Thymus (tissue), 11 donors: ENCODE data around the gene FOS. TPM values are rescaled to one million over a fixed set of nuclear protein-coding genes. Genes with fewer than 3 reads are reported as not detected.
A peak's percentile ranks its signal among the peaks of the same experiment; 100 is the strongest.

ENCODE experiments used
- DNase-seq, 9 donors: peaks; one replicate each; pipeline ENCODE4 v3.0.0-alpha.2; 2013; ENCODE audit warnings: low spot score in 9 of 9, low read depth in 6 of 9, missing footprints in 1 of 9
- H3K27ac ChIP-seq, 2 donors: one replicate each; pipeline ENCODE4 v1.5.1; 2013; ENCODE audit warnings: control low read depth in 1 of 2, low read depth in 1 of 2, low read length in 1 of 2, mild to moderate bottlenecking in 1 of 2, moderate library complexity in 1 of 2
- H3K27me3 ChIP-seq, 2 donors: one replicate each; pipeline ENCODE4 v1.5.1; 2013; ENCODE audit warnings: low read length in 1 of 2; ENCODE audit not compliant: control insufficient read depth in 2 of 2, insufficient read depth in 1 of 2
- H3K36me3 ChIP-seq, 2 donors: one replicate each; pipeline ENCODE4 v1.5.1; 2013; ENCODE audit warnings: low read length in 1 of 2, mild to moderate bottlenecking in 1 of 2, moderate library complexity in 1 of 2; ENCODE audit not compliant: control insufficient read depth in 2 of 2, insufficient read depth in 2 of 2
- H3K4me1 ChIP-seq, 2 donors: one replicate each; pipeline ENCODE4 v1.5.1; 2013; ENCODE audit warnings: low read length in 2 of 2; ENCODE audit not compliant: control insufficient read depth in 2 of 2, insufficient read depth in 2 of 2
- H3K4me3 ChIP-seq, 2 donors: one replicate each; pipeline ENCODE4 v1.5.1; 2013; ENCODE audit warnings: low read length in 2 of 2, control low read depth in 1 of 2, mild to moderate bottlenecking in 1 of 2
- H3K9me3 ChIP-seq, 2 donors: one replicate each; pipeline ENCODE4 v1.5.1; 2013; ENCODE audit warnings: low read length in 1 of 2, mild to moderate bottlenecking in 1 of 2; ENCODE audit not compliant: control insufficient read depth in 2 of 2, insufficient read depth in 1 of 2
- WGBS: extraction: QIAGEN DNeasy Blood & Tissue Kit; methylation state at CpG from one replicate; pipeline ENCODE4 v1.1.7; 2013; 5-methylcytosine and 5-hydroxymethylcytosine counted together
- polyA plus RNA-seq: library from polyadenylated mRNA; stranded (reverse); fragments of 200-250 nt; gene quantifications from one replicate; pipeline ENCODE4 v1.2.3, GENCODE V29; 2013
- total RNA-seq: library from RNA; stranded (reverse); fragments of 120-200 nt; gene quantifications from one replicate; pipeline ENCODE4 v1.2.4, GENCODE V29; 2013
- donor health status: healthy.

FOS gene
- total and polyA plus RNA-seq, 2 donors, result 143 to 253 TPM

DNA sequence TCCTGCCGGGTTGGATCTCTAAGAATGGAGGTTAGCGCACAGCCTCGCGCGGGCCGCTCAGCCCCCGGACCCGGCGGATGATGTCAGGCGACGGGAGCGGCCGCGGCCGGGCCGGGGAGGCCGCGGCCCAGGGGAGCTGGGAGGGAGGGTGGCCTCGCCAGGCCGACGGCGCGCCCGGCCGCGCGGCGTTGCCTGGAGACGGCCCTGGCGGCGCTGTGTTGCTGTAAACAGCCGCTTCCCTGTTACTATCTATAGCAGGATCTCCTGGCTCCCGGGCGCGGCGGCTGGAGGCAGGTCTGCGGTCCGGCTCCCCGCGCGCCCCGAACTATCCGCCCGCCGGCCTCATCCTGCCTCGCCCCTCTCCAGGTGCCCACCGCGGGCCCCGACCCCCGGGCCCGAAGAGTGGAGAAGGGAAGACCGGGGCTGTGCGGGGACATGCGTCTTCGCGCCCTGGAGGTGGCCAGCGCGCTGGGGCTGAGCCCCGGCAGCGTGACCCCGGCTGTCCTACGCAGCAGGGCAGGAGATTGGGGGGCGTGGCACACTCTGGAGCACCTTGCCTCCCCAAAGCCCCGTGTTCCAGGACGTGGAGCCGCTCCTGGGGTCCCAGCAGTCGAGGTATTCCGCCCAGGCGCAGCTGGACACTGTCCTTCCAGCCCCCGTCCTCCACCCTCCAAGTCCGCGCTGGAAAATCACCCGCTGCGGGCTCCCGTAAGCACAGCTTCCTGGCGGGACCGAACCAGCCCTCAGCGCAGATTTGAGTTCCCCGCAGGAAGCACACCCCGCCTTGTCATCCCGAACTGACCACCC lies 1.4 kb upstream of the FOS start:
- Histone ChIP-seq H3K4me3 (peak overlapping the region; percentile 43 to 67), H3K4me1 (peaks cover 19 to 34% of the 10 kb centered on the region in 2 donors), H3K36me3 (peaks cover 11 to 16% of the 10 kb centered on the region in 2 donors), H3K27me3 (peaks cover 38 to 87% of the 10 kb centered on the region in 2 donors), H3K27ac (peak overlapping the region; percentile 78 to 85), H3K9me3 (peaks cover 0 to 3% of the 10 kb centered on the region in 2 donors)
- DNase-seq, result peak in 3 of 9 donors; percentile 50 to 61 (median 61)
- WGBS, result under 1% methylated on average over 81 of the region's 81 CpGs

- under 1% methylated on average over 27 of the region's 27 CpGs for WGBS
- H3K27ac ChIP-seq, result peak overlapping the region; percentile 78 to 85
- peaks cover 19 to 34% of the 10 kb centered on the region in 2 donors for H3K4me1 ChIP-seq
- no peak for DNase-seq
- peaks cover 0 to 3% of the 10 kb centered on the region in 2 donors for H3K9me3 ChIP-seq
- peaks cover 11 to 16% of the 10 kb centered on the region in 2 donors for H3K36me3 ChIP-seq
- H3K27me3 ChIP-seq, result peaks cover 38 to 82% of the 10 kb centered on the region in 2 donors
- peak overlapping the region; percentile 43 to 67 for H3K4me3 ChIP-seq
These were observed 710 bp upstream of the FOS start for GRCh38 chr14:75277815-75278421.

- Histone ChIP-seq H3K27ac (peak overlapping the region; percentile 67 to 87), H3K27me3 (peaks cover 36 to 70% of the 10 kb centered on the region in 2 donors), H3K9me3 (peaks cover 0 to 3% of the 10 kb centered on the region in 2 donors), H3K4me1 (peaks cover 19 to 34% of the 10 kb centered on the region in 2 donors), H3K36me3 (peaks cover 11 to 16% of the 10 kb centered on the region in 2 donors), H3K4me3 (peak overlapping the region; percentile 49 to 67)
- peak in 3 of 9 donors; percentile 56 to 72 (median 60) for DNase-seq
- under 1% methylated on average over 38 of the region's 38 CpGs for WGBS
These were observed 630 bp downstream of the FOS start for GRCh38 chr14:75279153-75279762.

GRCh38 chr14:75279763-75280290 lies 1.2 kb downstream of the FOS start:
- Histone ChIP-seq H3K27ac (no peak overlapping the region), H3K36me3 (peaks cover 11 to 16% of the 10 kb centered on the region in 2 donors), H3K9me3 (peaks cover 0 to 3% of the 10 kb centered on the region in 2 donors), H3K4me3 (peak overlapping the region; percentile 49 to 67), H3K4me1 (peaks cover 17 to 31% of the 10 kb centered on the region in 2 donors), H3K27me3 (peaks cover 31 to 66% of the 10 kb centered on the region in 2 donors)
- WGBS, result 21% methylated on average over 26 of the region's 26 CpGs
- no peak for DNase-seq

DNA sequence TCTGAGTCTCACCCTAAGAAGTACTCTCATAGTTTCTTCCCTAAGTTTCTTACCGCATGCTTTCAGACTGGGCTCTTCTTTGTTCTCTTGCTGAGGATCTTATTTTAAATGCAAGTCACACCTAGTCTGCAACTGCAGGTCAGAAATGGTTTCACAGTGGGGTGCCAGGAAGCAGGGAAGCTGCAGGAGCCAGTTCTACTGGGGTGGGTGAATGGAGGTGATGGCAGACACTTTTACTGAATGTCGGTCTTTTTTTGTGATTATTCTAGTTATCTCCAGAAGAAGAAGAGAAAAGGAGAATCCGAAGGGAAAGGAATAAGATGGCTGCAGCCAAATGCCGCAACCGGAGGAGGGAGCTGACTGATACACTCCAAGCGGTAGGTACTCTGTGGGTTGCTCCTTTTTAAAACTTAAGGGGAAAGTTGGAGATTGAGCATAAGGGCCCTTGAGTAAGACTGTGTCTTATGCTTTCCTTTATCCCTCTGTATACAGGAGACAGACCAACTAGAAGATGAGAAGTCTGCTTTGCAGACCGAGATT lies 1.7 kb downstream of the FOS start:
- no peak overlapping the region for H3K27ac ChIP-seq
- peaks cover 17 to 31% of the 10 kb centered on the region in 2 donors for H3K4me1 ChIP-seq
- peaks cover 11 to 16% of the 10 kb centered on the region in 2 donors for H3K36me3 ChIP-seq
- 97% methylated on average over 7 of the region's 7 CpGs for WGBS
- H3K9me3 ChIP-seq, result peaks cover 0 to 3% of the 10 kb centered on the region in 2 donors
- peaks cover 28 to 60% of the 10 kb centered on the region in 2 donors for H3K27me3 ChIP-seq
- no peak for DNase-seq
- H3K4me3 ChIP-seq, result peak overlapping the region; percentile 49 to 67

- 95% methylated on average over 17 of the region's 17 CpGs for WGBS
- DNase-seq, result no peak
- Histone ChIP-seq H3K27ac (no peak overlapping the region), H3K4me1 (peaks cover 17 to 29% of the 10 kb centered on the region in 2 donors), H3K27me3 (peaks cover 23 to 55% of the 10 kb centered on the region in 2 donors), H3K9me3 (peaks cover 0 to 3% of the 10 kb centered on the region in 2 donors), H3K4me3 (peak overlapping the region in 1 of 2 donors; percentile 23), H3K36me3 (peaks cover 11 to 16% of the 10 kb centered on the region in 2 donors)
These were observed 2.4 kb downstream of the FOS start for GRCh38 chr14:75280831-75281653.

GRCh38 chr14:75281654-75282019 lies 3.0 kb downstream of the FOS start:
- DNase-seq, result no peak
- Histone ChIP-seq H3K27me3 (peaks cover 17 to 53% of the 10 kb centered on the region in 2 donors), H3K27ac (no peak overlapping the region), H3K4me3 (peak overlapping the region in 1 of 2 donors; percentile 1), H3K4me1 (peaks cover 17 to 28% of the 10 kb centered on the region in 2 donors), H3K9me3 (peaks cover 0 to 3% of the 10 kb centered on the region in 2 donors), H3K36me3 (peaks cover 11 to 16% of the 10 kb centered on the region in 2 donors)
- 99% methylated on average over 1 of the region's 1 CpG for WGBS

DNA sequence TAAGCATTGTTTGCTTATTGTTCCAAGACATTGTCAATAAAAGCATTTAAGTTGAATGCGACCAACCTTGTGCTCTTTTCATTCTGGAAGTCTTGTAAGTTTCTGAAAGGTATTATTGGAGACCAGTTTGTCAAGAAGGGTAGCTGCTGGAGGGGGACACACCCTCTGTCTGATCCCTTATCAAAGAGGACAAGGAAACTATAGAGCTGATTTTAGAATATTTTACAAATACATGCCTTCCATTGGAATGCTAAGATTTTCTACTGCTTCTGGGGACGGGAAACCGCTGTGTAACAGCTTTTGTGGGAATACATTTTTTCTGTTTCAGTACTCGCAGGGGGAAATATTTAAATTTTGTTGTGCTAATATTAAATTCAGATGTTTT lies 3.5 kb downstream of the FOS start:
- H3K4me1 ChIP-seq, result peaks cover 13 to 25% of the 10 kb centered on the region in 2 donors
- H3K4me3 ChIP-seq, result no peak overlapping the region
- peaks cover 12 to 48% of the 10 kb centered on the region in 2 donors for H3K27me3 ChIP-seq
- peaks cover 11 to 16% of the 10 kb centered on the region in 2 donors for H3K36me3 ChIP-seq
- H3K27ac ChIP-seq, result no peak overlapping the region
- WGBS, result 96% methylated on average over 4 of the region's 4 CpGs
- no peak for DNase-seq
- H3K9me3 ChIP-seq, result peaks cover 0 to 3% of the 10 kb centered on the region in 2 donors
